Measurements from ENCODE around the gene NOX3.

- TF ChIP-seq CTCF (IDR thresholded peaks at IDR 0.05; ENCODE audit: low read length): no peak
- no peak for TF ChIP-seq EZH2 (optimal IDR thresholded peaks at IDR 0.05; ENCODE audit: low read depth, low read length)
- no peak for TF ChIP-seq EZH2phosphoT487 (IDR thresholded peaks at IDR 0.05; ENCODE audit: low read length)
Observed at GRCh38 chr6:155373276-155373675, 82.4 kb downstream of the NOX3 start.

All from MM.1S (cell line).